ENCODE data around the gene ADAMTS14. TPM values are rescaled to one million over a fixed set of nuclear protein-coding genes. Genes with fewer than 3 reads are reported as not detected.

Gene ADAMTS14
- total RNA-seq, 1 donor from 2014 or later, result 19.4 TPM

GRCh38 chr10:70761031-70761601, 88.8 kb downstream of the ADAMTS14 start:
- TF ChIP-seq CTCF (IDR thresholded peaks at IDR 0.05; ENCODE audit: insufficient read depth, low read depth, low read length), result peak; percentile 8
- no peak for TF ChIP-seq EZH2 (IDR thresholded peaks at IDR 0.05; ENCODE audit: insufficient read depth, low read length)
- H3K4me3 Mint-ChIP-seq (ENCODE audit: unreplicated experiment), result no peak overlapping the region
- peaks cover 7% of the 10 kb centered on the region for H3K27me3 Mint-ChIP-seq (ENCODE audit: low read depth, unreplicated experiment)
- peaks cover 3% of the 10 kb centered on the region for H3K9me3 ChIP-seq (ENCODE audit: insufficient read depth, low read depth, low read length)
- no peak overlapping the region for H2AFZ ChIP-seq (ENCODE audit: low read depth, low read length)
- no peak overlapping the region for H3K27ac Mint-ChIP-seq (ENCODE audit: unreplicated experiment)
- no peaks in the 10 kb centered on the region for H3K36me3 ChIP-seq (ENCODE audit: insufficient read depth, low read length)
- H3K4me2 ChIP-seq (ENCODE audit: low read length), result no peak overlapping the region
- H3K27me3 ChIP-seq (ENCODE audit: insufficient read depth, low read length), result no peaks in the 10 kb centered on the region
- H4K20me1 ChIP-seq (ENCODE audit: insufficient read depth, low read length), result no peaks in the 10 kb centered on the region
- H3K4me1 Mint-ChIP-seq (ENCODE audit: low read depth, unreplicated experiment), result peaks cover 17% of the 10 kb centered on the region
- H3K9ac ChIP-seq (ENCODE audit: low read length), result no peak overlapping the region
- H3K27ac ChIP-seq (ENCODE audit: low read depth, low read length), result no peak overlapping the region
- FAIRE-seq, result no peak
- no peak for DNase-seq (ENCODE audit: low read depth)
- peaks cover 7% of the 10 kb centered on the region for H3K4me1 ChIP-seq (ENCODE audit: insufficient read depth, low read length)
- no peak overlapping the region for H3K4me3 ChIP-seq (ENCODE audit: insufficient read depth, low read depth, low read length)
- no peaks in the 10 kb centered on the region for H3K79me2 ChIP-seq (ENCODE audit: insufficient read depth, low read length)
- peaks cover 7% of the 10 kb centered on the region for H3K9me3 Mint-ChIP-seq (ENCODE audit: unreplicated experiment)
- H3K36me3 Mint-ChIP-seq (ENCODE audit: low read depth, unreplicated experiment), result peaks cover 9% of the 10 kb centered on the region

- TF ChIP-seq CTCF (IDR thresholded peaks at IDR 0.05; ENCODE audit: insufficient read depth, low read depth, low read length) (no peak), EZH2 (IDR thresholded peaks at IDR 0.05; ENCODE audit: insufficient read depth, low read length) (no peak)
- Mint-ChIP-seq H3K27ac (ENCODE audit: unreplicated experiment) (no peak overlapping the region), H3K9me3 (ENCODE audit: unreplicated experiment) (peaks cover 13% of the 10 kb centered on the region), H3K4me1 (ENCODE audit: low read depth, unreplicated experiment) (peaks cover 11% of the 10 kb centered on the region), H3K36me3 (ENCODE audit: low read depth, unreplicated experiment) (peaks cover 9% of the 10 kb centered on the region), H3K27me3 (ENCODE audit: low read depth, unreplicated experiment) (peaks cover 9% of the 10 kb centered on the region), H3K4me3 (ENCODE audit: unreplicated experiment) (no peak overlapping the region)
- DNase-seq (ENCODE audit: low read depth), result no peak
- no peak for FAIRE-seq
- Histone ChIP-seq H2AFZ (ENCODE audit: low read depth, low read length) (no peak overlapping the region), H3K4me2 (ENCODE audit: low read length) (no peak overlapping the region), H3K79me2 (ENCODE audit: insufficient read depth, low read length) (no peaks in the 10 kb centered on the region), H3K9me3 (ENCODE audit: insufficient read depth, low read depth, low read length) (peaks cover 3% of the 10 kb centered on the region), H3K4me3 (ENCODE audit: insufficient read depth, low read depth, low read length) (no peak overlapping the region), H4K20me1 (ENCODE audit: insufficient read depth, low read length) (no peaks in the 10 kb centered on the region), H3K9ac (ENCODE audit: low read length) (no peak overlapping the region), H3K27ac (ENCODE audit: low read depth, low read length) (no peak overlapping the region), H3K4me1 (ENCODE audit: insufficient read depth, low read length) (peaks cover 1% of the 10 kb centered on the region), H3K27me3 (ENCODE audit: insufficient read depth, low read length) (no peaks in the 10 kb centered on the region), H3K36me3 (ENCODE audit: insufficient read depth, low read length) (no peaks in the 10 kb centered on the region)
Observed at GRCh38 chr10:70761727-70762350, 89.5 kb downstream of the ADAMTS14 start.

Measured in astrocyte (in vitro differentiated cells and primary cell).